Inferior parietal cortex (tissue), 1 donor: Measurements from ENCODE around the gene USP30.
"Not testable (repeated sequence)": the region's sequence is repeated elsewhere in the genome, so short reads cannot be mapped to it uniquely, and the experiment has no call there.

Source experiments
- DNase-seq: peaks from one replicate; pipeline ENCODE4 v3.0.0-alpha.2; 2016; ENCODE audit errors: extremely low spot score

Gene USP30, protein sequence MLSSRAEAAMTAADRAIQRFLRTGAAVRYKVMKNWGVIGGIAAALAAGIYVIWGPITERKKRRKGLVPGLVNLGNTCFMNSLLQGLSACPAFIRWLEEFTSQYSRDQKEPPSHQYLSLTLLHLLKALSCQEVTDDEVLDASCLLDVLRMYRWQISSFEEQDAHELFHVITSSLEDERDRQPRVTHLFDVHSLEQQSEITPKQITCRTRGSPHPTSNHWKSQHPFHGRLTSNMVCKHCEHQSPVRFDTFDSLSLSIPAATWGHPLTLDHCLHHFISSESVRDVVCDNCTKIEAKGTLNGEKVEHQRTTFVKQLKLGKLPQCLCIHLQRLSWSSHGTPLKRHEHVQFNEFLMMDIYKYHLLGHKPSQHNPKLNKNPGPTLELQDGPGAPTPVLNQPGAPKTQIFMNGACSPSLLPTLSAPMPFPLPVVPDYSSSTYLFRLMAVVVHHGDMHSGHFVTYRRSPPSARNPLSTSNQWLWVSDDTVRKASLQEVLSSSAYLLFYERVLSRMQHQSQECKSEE

DNA sequence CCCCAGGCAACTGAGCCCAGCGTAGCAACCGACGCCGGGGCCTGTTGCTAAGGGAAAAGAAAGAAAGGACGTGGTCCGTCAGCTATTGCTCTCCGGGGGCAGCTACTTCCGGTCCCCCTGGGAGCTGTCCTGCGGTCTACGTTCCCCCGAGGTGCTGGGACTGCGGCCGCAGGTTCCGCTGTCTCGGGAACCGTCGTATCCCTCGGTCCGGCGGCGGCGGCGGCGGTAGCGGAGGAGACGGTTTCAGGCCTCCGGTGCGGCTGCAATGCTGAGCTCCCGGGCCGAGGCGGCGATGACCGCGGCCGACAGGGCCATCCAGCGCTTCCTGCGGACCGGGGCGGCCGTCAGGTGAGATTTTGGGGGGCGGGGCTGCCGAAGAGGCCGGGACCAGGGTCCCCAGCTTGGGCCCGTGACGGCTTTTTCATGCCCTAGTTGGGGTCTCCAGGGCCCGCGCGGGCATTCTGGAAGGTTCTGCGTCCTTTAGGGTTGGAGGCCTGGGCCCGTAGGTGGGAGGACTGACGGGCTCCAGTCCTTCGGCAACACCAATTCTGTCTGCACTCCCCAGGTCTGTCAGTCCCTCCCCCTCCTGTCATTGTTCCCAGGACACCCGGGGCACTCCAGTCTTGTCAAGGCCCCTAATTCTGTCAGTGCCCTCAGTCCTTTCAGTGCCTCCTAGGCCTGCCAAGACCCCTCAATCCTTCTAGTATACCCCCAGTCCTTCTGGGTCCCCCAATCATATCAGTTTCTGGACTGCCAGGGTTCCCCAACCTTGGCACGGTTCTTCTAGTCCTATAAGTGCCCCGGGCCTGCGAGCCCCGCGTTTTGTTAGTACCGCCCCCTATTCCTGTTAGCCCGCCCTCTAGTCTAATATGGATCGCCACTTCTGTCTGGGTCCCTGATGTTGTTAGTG is at the start of gene USP30:
TSS of gene USP30 (plus strand) at position 163 of the 910 bp plus-strand sequence. CDS start at position 266, 103 bp downstream.
- DNase-seq, result peak; percentile 93

DNA sequence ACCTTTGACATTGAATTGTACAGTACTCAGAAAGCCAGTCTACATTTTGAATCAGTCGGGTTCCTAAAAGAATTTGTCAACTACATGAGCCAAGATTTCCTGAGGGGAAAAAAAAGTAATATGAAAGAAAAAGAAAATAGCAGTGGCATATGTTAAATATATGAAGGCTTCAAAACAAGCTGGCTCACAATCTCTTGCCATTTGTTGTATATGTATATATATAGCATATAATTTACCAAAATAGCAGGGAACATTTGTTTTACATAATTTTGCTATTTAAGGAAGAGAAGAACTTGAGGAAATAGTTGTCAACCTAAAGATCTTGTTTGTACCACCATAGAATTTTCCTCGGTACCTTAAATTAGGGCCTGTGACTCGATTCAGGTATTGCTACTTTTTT is 48.4 kb upstream of the USP30 start:
- DNase-seq, result peak; percentile 40

DNA sequence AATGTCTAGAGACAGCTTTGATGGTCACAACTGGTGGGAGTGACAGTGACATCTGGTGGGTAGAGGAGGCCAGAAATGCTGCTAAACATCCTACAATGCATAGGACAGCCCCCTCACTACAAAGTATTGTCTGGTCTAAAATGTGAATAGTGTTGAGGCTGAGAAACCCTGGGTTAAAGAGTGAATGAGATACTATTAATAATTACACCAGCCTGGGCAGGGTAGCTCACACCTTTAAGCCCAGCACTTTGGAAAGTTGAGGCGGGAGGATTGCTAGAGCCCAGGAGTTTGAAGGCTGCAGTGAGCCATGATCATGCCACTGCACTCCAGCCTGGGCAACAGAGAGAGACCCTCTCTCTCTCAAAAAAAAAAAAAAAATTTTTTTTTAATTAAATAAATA is 42.6 kb upstream of the USP30 start:
- no peak for DNase-seq

DNA sequence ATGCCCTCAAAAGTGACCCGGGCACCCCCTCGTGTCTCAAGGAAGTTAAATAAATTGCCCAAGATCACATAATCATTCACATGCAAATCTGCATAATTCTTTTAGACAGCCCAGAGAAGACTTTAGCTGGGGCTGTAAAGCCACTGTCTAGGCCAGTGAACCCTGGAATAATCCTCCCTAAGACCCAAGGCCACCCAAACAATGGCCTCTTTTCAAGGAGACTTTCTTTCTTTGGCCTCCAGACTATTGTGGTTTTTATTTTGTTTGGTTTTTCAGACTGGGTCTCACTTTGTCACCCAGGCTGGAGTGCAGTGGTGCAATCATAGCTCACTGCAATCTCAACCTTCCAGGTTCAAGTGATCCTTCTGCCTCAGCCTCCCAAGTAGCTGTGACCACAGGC is 42.1 kb upstream of the USP30 start:
- DNase-seq, result no peak

DNA sequence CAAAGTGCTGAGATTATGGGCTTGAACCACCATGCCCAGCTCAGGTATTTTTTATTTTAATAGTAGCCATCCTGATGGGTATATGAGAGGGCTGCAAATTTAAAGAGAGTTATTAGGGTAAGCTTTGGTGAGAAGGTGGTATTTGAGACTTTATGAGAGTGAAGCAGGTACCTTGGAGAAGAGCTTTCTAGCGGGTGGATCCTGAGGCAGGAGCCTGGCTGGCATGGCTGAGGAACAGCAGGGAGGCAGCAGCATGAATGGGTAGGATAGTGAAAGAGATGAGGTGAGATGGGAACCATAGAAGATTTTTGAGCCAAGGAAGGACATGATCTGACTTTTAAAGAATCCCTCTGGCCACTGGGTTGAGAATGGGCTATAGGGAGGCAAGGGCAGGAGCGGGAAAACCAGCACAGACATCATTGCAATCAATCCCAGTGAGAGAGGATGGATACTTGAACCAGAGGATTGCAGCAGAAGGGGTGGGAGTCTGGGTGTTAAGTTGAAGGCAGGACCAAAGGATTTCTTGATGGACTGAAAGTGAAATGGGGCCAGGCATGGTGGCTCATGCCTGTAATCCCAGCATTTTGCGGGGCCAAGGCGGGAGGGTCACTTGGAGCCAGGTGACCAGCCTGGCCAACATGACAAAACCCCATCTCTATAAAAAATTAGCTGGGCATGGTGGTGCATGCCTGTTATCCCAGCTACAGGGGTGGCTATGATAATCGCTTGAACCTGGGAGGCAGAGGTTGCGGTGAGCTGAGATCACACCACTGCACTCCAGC is 37.2 kb upstream of the USP30 start:
- DNase-seq, result no peak

DNA sequence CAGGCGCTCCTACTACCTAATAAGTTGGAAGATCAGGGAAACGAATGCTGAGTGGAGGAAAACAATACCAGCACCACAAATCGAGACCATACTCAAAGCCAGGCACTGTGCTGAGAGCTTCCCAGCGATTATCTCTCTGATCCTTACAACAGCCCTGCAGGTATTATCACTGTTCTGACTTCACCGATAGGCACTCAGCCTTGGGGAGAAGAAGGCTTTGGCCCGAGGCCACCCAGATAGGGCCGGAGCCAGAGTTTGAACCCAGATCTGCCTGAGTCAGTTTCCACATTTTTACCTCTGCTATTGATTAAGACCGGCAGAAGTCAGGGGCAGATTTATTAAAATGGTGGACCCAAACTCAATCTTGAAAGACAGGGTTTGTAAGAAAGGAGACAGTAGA is 36.4 kb upstream of the USP30 start:
- no peak for DNase-seq

DNA sequence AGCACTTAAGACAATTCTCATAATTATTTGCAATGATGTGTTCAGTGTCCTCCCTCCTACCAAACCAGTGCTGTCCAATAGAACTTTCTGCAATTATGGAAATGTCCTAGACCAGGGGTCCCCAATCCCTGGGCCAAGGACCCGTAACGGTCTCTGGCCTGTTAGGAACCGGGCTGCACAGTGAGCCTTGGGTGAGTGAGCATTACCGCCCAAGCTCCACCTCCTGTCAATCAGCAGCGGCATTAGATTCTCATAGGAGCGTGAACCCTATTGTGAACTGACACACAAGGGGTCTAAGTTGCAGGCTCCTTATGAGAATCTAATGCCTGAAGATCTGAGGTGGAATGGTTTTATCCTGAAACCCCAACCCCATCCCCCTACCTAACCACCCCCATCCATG is 35.4 kb upstream of the USP30 start:
- no peak for DNase-seq

DNA sequence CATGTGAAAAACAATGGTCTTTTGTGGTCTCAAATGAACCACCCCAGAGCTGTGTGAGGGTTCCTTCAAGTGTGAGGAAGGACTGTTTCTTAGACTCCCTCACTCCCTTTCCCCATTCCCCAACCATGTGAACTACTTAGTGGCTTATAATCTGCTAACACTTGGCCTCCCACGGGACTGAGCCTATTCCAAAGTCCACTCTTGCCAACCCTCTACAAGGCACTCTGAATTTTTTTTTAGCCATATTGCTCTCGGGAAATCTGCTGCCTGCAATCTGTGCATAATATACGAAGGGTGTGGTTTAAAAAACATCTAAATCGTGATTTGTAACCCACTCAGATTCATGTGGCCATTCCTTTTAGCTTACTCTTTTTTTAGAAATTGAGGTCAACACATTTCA is 34.1 kb upstream of the USP30 start:
- DNase-seq, result no peak

DNA sequence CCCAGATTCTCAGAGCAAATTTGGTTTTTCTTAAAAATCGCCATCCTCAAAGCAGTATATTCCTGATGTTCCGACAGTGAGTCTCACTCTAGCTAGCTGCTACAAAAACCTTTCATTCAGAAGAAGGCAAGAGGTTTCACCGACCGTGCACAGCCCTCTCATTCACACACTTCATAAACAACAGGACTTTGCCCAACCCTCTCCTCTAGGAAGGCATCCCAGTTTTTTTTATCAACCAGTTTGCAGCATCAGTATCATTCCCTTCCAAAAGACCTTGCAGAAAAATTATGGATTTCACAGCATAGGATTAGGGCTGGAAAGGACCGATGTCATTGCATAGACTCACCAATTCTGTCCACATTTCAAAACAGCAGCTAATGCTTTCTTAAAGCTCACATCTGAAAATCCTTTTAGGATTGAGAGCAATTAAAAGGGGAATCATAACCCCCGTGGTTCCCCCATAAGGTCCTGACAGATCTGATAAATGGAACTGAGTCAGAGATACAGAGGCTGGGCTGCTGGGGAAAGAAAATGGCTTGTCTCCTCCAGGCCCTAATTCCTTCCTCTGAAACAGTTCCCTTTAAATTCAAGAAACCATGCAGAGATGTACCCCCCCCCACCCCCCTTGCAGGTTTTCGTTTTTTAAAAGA is 32.1 kb upstream of the USP30 start:
- peak; percentile 41 for DNase-seq

DNA sequence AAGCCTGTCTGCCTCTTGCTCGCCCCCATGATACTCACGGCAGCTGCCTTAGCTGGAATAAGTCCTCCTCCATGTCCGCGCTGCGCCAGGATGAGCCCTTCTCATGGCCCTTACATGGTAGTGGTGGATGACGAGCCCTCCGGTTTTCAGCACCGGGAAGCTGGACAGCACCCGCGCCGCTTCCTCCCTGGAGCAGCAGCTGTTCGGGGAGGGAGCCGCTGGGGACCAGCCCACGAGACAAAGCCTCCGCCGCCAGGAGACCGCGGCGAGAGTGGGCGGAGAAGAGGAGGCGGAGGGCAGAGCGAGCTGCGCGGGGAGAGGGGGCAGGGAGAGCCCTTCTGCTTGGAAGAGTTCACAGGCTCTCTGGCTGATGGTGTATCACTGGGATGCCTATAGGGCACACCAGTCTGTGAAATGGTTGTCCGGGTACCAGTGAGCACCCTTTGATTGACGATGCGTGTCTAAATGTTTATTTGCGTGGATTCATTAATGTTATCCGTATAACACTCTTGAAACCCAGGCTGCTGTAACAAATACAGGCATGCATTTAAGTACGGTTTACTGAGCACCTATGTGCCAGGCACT is 31.5 kb upstream of the USP30 start, which contains the start of gene SVOP:
TSS of gene SVOP (minus strand) at position 273 of the 585 bp plus-strand sequence. CDS start at position 73, 200 bp downstream.
- DNase-seq, result peak; percentile 80

DNA sequence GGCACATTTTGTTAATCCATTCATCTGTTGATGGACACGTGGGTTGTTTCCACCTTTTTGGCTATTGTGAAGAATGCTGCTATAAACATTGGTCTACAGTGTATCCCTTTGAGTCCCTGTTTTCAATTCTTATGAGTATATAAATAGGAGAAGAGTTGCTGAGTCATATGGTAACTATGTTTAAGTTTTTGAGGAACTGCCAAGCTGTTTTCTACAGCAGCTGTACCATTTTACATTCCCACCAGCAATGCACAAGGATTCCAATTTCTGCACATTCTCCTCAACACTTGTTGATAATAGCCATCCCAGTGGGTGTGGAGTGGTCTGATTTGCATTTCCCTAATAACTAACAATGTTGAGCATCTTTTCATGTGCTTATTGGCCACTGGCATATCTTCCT is 24.6 kb upstream of the USP30 start:
- peak; percentile 64 for DNase-seq

DNA sequence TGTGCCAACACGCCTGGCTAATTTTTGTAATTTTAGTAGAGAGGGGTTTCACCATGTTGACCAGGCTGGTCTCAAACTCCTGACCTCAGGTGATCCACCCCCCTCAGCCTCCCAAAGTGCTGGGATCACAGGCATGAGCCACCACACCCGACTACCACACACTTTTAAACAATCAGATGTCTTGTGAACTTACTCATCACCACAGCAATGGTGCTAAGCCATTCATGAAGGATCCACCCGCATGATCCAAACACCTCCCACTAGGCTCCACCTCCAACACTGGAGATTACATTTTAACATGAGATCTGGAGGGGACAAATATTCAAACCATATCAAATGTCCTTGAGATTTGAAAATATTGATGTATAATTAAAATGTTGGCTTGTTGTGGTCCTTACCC is 23.8 kb upstream of the USP30 start:
- DNase-seq, result not testable (repeated sequence)

DNA sequence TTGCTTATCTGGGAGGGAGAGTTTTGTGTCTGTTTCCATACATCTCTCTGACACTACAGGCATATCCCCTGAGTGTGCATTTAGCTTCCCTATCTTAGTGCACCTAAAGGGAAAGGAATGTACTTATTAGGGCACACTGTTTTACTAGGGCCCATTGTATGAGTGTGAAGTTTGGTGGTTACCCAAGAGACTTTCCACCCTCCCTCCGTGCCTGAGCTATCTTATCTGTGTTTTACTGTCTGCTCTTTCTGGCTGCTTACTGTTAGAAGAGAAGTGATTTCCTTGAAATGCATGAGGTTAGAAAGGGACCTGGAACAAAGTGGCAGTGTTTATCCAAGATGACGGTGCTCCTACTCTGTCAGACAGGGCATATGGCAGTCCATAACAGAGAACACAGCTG is 23.0 kb upstream of the USP30 start:
- DNase-seq, result no peak

DNA sequence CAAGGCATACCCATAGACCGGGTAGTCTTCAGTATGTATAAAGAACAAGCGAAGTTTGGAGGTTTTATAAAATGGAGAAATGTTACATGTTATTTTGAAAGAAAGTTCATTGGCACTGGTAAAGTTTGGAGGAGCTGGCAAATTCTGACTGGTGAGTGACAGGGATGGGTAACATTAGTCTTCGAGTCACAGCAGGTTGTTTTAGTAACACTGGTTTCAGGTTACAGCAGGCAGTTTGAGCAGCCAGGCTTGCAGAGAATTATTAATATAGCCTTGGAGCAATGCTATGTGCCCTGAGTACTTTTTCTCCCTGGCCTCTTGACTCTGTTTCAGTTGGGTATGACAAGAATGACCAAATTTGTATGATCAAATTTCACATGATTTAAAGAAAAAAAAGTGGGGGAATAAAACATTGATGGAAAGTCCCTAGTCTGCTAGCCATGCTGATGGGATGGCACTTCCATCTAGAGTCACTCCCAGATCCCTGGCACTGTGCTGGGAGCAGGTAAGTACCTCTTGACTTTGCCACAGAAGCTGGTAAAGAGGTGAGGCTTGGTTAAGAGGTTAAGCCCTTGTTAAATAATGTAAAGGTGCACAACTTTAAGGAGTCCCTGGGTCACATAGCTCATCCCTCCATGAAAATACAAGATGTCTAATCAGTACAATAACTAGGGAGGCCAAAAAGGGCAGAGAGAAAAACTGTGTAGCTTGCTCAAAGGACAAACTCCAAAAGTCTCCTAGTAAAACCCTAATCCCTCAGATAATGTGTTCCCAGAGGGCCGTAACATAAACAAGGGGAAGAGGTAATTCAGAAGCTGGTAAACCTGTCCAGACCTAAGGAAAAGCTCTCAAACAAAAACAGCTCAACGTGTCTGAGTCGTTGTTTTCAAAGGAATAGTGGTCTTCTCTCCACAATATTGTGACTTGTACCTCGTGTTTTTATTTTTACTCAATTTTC is 18.9 kb upstream of the USP30 start:
- DNase-seq, result no peak

DNA sequence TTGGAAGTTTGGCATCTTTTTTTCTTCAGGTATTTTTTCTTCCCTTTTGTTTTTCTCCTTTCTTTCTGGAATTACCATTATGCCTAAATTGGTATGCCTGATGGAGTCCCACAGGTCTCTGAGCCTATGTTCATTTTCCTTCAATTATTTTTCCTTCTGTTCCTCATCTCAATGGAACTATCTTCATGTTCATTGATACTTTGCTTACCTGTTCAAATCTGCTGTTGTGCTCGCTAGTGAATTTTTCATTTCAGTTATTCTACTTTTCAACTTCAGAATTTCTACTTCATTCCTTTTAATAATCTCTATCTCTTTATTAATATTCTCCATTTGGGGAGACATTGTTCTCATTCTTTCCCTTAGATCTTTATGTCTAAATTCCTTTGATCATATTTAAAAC is 15.4 kb upstream of the USP30 start:
- no peak for DNase-seq

DNA sequence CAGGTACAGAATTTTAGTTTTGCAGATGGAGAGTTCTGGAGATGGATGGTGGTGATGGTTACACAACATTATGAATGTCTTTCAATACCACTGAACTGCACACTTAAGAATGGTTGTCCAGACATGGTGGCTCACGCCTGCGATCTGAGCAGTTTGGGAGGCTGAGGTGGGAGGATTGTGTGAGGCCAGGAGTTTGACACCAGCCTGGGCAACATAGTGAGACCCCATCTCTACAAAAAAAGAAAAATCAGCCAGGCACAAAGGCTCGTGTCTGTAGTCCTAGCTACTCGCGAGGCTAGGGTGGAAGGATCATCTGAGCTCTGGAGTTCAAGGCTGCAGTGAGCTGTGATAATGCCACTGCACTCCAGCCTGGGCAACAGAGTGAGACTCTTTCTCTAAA is 8.1 kb upstream of the USP30 start:
- DNase-seq, result no peak

DNA sequence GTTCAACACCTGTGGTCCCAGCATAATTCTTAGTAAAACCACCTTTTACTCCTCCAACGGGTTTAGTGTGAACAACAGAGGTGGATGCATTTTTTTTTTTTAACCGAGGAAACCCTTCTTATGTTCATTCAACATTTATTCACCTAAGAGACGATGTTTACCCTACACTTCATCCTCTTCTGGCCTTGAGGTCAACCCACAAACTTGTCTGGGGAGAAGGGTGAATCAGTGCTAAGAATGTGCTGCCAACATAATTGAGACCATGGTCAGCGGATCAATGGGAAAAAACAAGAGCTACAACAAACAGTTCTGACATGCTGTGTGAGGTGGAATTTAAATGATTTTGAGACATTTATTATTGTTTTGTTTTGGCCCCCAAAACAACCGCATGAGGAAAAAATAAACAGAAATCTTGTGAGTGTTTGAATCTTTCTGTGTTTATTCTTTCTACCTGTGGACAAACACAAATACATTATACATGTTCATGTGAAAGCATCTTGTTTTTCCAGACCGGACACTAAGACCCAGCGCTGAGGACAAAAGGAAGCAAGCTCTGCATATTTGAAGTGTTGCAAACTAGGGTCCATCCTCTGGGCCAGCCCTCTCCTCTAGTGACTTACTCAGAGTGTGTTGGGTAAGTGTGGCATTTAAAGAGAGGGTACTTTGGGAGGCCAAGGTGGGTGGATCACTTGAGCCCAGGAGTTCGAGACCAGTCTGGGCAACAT is 5.1 kb upstream of the USP30 start:
- DNase-seq, result no peak

DNA sequence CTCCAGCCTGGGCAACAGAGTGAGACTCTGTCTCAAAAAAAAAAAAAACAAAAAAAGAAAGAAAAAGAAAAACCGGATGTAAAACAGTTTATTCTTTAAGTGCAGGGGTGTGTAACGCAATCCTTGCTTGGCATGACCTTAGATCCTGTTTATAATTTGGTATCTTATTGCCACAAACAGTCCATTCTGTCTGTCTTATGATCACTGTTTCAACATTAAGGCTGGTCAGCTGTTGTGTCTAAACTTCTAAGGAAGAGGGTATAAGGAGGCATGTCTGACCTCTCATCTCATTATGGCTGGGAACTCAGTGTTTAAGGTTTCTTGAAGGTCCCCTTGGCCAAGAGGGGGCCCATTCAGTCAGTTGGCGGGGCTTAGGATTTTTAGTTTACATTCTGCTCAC is 3.7 kb upstream of the USP30 start:
- DNase-seq, result not testable (repeated sequence)

DNA sequence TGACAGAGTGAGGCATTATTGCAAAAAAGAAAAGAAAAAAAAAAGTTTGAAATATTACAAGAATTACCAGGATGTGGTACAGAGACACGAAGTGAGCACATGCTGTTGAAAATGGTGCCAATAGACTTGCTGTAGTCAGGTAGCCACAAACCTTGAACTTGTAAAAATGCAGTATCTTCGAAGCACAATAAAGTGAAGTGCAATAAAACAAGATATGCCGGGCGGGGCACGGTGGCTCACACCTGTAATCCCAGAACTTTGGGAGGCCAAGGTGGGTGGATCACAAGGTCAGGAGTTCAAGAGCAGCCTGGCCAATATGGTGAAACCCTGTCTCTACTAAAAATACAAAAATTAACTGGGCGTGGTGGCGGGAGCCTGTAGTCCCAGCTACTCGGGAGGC is 2.6 kb upstream of the USP30 start:
- not testable (repeated sequence) for DNase-seq
